Caco-2 (cell line): ENCODE results near the gene CHGA. TPM values are rescaled to one million over a fixed set of nuclear protein-coding genes. Genes with fewer than 3 reads are reported as not detected.

Experiments
- BruUV-seq: library from RNA; stranded (reverse); fragments of 400-500 nt; replicated peaks from 2 replicates; lab custom pipeline; 2021; lab: Mats Ljungman, UMichigan
- CTCF ChIA-PET: fragments of 300-600 bp; sonication (Branson Sonifier 250); formaldehyde crosslinking; loops from one replicate; lab custom pipeline; 2022; ENCODE audit warnings: antibody characterized with exemption; lab: Charles Lee
- POLR2A ChIA-PET: fragments of 300-600 bp; sonication (Branson Sonifier 250); formaldehyde crosslinking; loops from one replicate; lab custom pipeline; 2022; ENCODE audit warnings: antibody characterized with exemption; lab: Charles Lee
- DNase-seq, 2 experiments: peaks; one replicate each; pipeline versions ENCODE4 v3.0.0 to v3.0.0-alpha.2; 2020 to 2022
- H3K27me3 ChIP-seq: replicated peaks from 2 replicates; pipeline ENCODE4 v1.6.0; 2011; ENCODE audit warnings: low read length; ENCODE audit not compliant: control insufficient read depth, insufficient read depth
- H3K36me3 ChIP-seq: 2 replicates; pipeline ENCODE4 v1.5.1; 2011; ENCODE audit warnings: low read length; ENCODE audit not compliant: control insufficient read depth, insufficient read depth
- H3K4me1 ChIP-seq: fragments of 250-450 bp; sonication (Bioruptor Pico); 2 replicates; pipeline ENCODE4 v1.5.1; 2020; ENCODE audit warnings: mild to moderate bottlenecking
- H3K4me3 ChIP-seq: 2 replicates; pipeline ENCODE4 v1.5.1; 2011; ENCODE audit warnings: low read depth, mild to moderate bottlenecking, control low read depth, low read length
- H3K9me3 ChIP-seq: fragments of 250-450 bp; sonication (Bioruptor Pico); 2 replicates; pipeline ENCODE4 v1.5.1; 2020; ENCODE audit warnings: mild to moderate bottlenecking, moderate library complexity
- H3K27ac Mint-ChIP-seq: one replicate; pipeline ENCODE4 v1.8.0; 2022; ENCODE audit warnings: mixed read lengths; ENCODE audit not compliant: unreplicated experiment
- H3K27me3 Mint-ChIP-seq: one replicate; pipeline ENCODE4 v1.8.0; 2022; ENCODE audit warnings: mixed read lengths; ENCODE audit not compliant: insufficient read depth, unreplicated experiment
- H3K36me3 Mint-ChIP-seq: one replicate; pipeline ENCODE4 v1.8.0; 2022; ENCODE audit warnings: mild to moderate bottlenecking, mixed read lengths; ENCODE audit not compliant: insufficient read depth, unreplicated experiment
- H3K4me1 Mint-ChIP-seq: one replicate; pipeline ENCODE4 v1.8.0; 2022; ENCODE audit warnings: low read depth, mixed read lengths; ENCODE audit not compliant: unreplicated experiment
- H3K4me3 Mint-ChIP-seq: one replicate; pipeline ENCODE4 v1.8.0; 2022; ENCODE audit warnings: mild to moderate bottlenecking, moderate library complexity, mixed read lengths; ENCODE audit not compliant: unreplicated experiment
- H3K9me3 Mint-ChIP-seq: one replicate; pipeline ENCODE4 v1.8.0; 2022; ENCODE audit warnings: mixed read lengths; ENCODE audit not compliant: unreplicated experiment
- intact Hi-C: fragments of 100-400 bp; cut with micrococcal nuclease; formaldehyde crosslinking; loops from one replicate; pipeline ENCODE4 v1.10.0; 2022; ENCODE audit not compliant: unreplicated experiment
- total RNA-seq: library from RNA; stranded (reverse); gene quantifications from 2 replicates; pipeline ENCODE4 v1.2.3, GENCODE V29; 2022
- TF ChIP-seq, protein P1 (sequence below), 2 experiments: fragments of 200-600 bp in 1 of 2; IDR thresholded peaks; 1 replicate in 1 of 2; 2 replicates in 1 of 2; pipeline versions ENCODE4 v1.5.1 to v1.8.0; 2011 to 2022; ENCODE audit warnings: antibody characterized with exemption in 1 of 2, control low read depth in 1 of 2, inconsistent platforms in 1 of 2, low read depth in 1 of 2, low read length in 1 of 2, mild to moderate bottlenecking in 1 of 2, moderate library complexity in 1 of 2; ENCODE audit not compliant: insufficient read depth in 1 of 2, severe bottlenecking in 1 of 2, unreplicated experiment in 1 of 2

Gene CHGA
- total RNA-seq, 1 experiment from 2014 or later: not detected

DNA sequence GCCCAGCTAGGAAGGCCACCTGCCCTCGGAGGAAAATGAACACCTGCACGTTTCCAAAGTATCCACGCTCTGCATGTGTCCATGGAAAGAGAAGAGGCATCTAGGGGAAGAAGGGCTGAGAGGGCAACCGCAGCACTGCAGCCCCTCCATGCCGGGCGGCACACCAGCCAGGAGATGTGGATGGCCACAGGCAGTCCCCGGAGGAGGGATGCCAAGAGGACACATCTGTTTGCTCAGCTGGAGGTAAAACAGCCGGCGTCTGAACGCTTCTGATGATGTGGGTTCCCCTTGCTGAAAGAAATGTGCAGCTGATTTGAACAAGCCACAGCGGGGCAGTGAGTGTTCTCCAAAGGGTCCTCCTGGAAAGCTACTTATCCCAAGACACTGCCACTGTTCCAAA is 34.0 kb downstream of the CHGA start:
- Histone ChIP-seq H3K9me3 (no peaks in the 10 kb centered on the region), H3K4me1 (no peaks in the 10 kb centered on the region), H3K36me3 (no peaks in the 10 kb centered on the region; the same call in 1 of the 2 replicates), H3K4me3 (no peak overlapping the region), H3K27me3 (no peaks in the 10 kb centered on the region)
- ChIA-PET POLR2A (no interaction called here), CTCF (no interaction called here)
- Mint-ChIP-seq H3K9me3 (no peaks in the 10 kb centered on the region), H3K4me1 (no peaks in the 10 kb centered on the region), H3K36me3 (peaks cover 13% of the 10 kb centered on the region), H3K27ac (no peak overlapping the region), H3K4me3 (no peak overlapping the region), H3K27me3 (no peaks in the 10 kb centered on the region)
- no peak for DNase-seq
- TF ChIP-seq, protein P1, sequence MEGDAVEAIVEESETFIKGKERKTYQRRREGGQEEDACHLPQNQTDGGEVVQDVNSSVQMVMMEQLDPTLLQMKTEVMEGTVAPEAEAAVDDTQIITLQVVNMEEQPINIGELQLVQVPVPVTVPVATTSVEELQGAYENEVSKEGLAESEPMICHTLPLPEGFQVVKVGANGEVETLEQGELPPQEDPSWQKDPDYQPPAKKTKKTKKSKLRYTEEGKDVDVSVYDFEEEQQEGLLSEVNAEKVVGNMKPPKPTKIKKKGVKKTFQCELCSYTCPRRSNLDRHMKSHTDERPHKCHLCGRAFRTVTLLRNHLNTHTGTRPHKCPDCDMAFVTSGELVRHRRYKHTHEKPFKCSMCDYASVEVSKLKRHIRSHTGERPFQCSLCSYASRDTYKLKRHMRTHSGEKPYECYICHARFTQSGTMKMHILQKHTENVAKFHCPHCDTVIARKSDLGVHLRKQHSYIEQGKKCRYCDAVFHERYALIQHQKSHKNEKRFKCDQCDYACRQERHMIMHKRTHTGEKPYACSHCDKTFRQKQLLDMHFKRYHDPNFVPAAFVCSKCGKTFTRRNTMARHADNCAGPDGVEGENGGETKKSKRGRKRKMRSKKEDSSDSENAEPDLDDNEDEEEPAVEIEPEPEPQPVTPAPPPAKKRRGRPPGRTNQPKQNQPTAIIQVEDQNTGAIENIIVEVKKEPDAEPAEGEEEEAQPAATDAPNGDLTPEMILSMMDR (IDR thresholded peaks at IDR 0.05; ENCODE audit: insufficient read depth in 1 of 2, low read depth in 1 of 2, low read length in 1 of 2, severe bottlenecking in 1 of 2, unreplicated experiment in 1 of 2): no peak
- intact Hi-C loops: no loop called here
- no TSS peak for BruUV-seq

DNA sequence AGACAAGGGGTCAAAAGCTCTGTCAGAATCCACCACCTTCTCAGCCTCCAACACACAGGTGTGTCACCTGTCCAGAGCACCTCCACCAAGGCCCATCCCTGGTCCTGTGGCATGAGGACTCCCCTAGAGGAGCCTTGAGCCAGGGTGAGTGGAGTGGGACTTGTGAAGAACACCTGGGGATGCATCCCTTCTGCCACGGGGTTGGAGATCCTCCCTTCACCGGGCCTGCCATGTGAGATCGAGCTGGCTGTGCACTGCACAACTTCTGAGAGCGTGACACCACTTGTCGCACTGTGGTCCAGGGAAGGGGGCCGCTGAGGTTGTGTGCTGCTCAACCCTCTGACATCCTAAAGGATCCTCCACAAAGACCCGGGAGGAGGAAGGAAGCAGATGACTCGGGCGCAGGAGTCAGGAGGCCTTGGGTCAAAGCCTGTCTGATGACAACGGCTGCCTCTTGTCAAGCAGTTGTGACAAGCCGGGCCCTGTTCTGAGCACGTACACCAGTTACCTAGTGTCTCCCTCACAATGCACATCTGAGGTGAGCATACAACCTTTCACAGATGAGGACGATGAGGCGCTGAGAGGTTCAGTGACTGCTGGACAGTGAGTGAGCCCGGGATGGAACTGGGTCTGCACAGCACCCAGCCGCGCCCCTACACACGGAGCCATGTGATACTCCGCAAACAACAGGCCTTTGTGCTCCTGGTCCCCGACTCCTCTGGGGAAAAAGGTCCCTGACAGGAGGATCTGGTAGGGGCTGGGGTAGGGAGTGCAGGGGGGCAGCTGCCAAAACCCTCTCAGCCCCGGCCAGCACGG is 35.6 kb downstream of the CHGA start:
- POLR2A ChIA-PET: no interaction called here
- BruUV-seq: no TSS peak
- Histone ChIP-seq H3K4me3 (no peak overlapping the region), H3K36me3 (no peaks in the 10 kb centered on the region; the same call in 1 of the 2 replicates), H3K9me3 (no peaks in the 10 kb centered on the region), H3K4me1 (no peaks in the 10 kb centered on the region), H3K27me3 (no peaks in the 10 kb centered on the region)
- Mint-ChIP-seq H3K4me1 (no peaks in the 10 kb centered on the region), H3K27me3 (no peaks in the 10 kb centered on the region), H3K36me3 (peaks cover 7% of the 10 kb centered on the region), H3K27ac (no peak overlapping the region), H3K4me3 (no peak overlapping the region), H3K9me3 (no peaks in the 10 kb centered on the region)
- intact Hi-C loops: no loop called here
- DNase-seq: no peak
- TF ChIP-seq, protein P1 (IDR thresholded peaks at IDR 0.05; ENCODE audit: insufficient read depth in 1 of 2, low read depth in 1 of 2, low read length in 1 of 2, severe bottlenecking in 1 of 2, unreplicated experiment in 1 of 2): no peak
- CTCF ChIA-PET: no interaction called here

GRCh38 chr14:92959189-92959531 is 36.2 kb downstream of the CHGA start:
- TF ChIP-seq, protein P1 (IDR thresholded peaks at IDR 0.05; ENCODE audit: insufficient read depth in 1 of 2, low read depth in 1 of 2, low read length in 1 of 2, severe bottlenecking in 1 of 2, unreplicated experiment in 1 of 2): no peak
- Mint-ChIP-seq H3K9me3 (no peaks in the 10 kb centered on the region), H3K36me3 (peaks cover 7% of the 10 kb centered on the region), H3K27me3 (no peaks in the 10 kb centered on the region), H3K4me1 (no peaks in the 10 kb centered on the region), H3K27ac (no peak overlapping the region), H3K4me3 (no peak overlapping the region)
- CTCF ChIA-PET: no interaction called here
- no peaks in the 10 kb centered on the region for H3K4me1 ChIP-seq
- H3K4me3 ChIP-seq: no peak overlapping the region
- H3K27me3 ChIP-seq: no peaks in the 10 kb centered on the region
- intact Hi-C loops: no loop called here
- DNase-seq: no peak
- H3K9me3 ChIP-seq: no peaks in the 10 kb centered on the region
- H3K36me3 ChIP-seq: no peaks in the 10 kb centered on the region; the same call in 1 of the 2 replicates
- no TSS peak for BruUV-seq
- POLR2A ChIA-PET: no interaction called here
